ENCODE data around the gene CYP2W1. TPM values are rescaled to one million over a fixed set of nuclear protein-coding genes. Genes with fewer than 3 reads are reported as not detected.

CYP2W1 gene
- total and polyA plus RNA-seq, 4 experiments from 2014 or later: not detected

GRCh38 chr7:985127-985416 is 2.1 kb downstream of the CYP2W1 start:
- Histone ChIP-seq H3K4me1 (ENCODE audit: insufficient read depth, low read length) (no peaks in the 10 kb centered on the region), H3K27me3 (ENCODE audit: insufficient read depth, low read length) (no peaks in the 10 kb centered on the region), H3K36me3 (ENCODE audit: insufficient read depth, low read length) (no peaks in the 10 kb centered on the region), H3K27ac (ENCODE audit: low read depth, low read length) (no peak overlapping the region), H3K9me3 (ENCODE audit: control insufficient read depth in 1 of 2, low read length in 2 of 2) (no peaks in the 10 kb centered on the region), H3K4me3 (ENCODE audit: low read length in 2 of 2) (no peak overlapping the region)
- peaks cover 0 to 3% (median 0%) of the 10 kb centered on the region in 4 donors for H3K4me1 Mint-ChIP-seq
- peaks cover 3 to 4% of the 10 kb centered on the region in 2 donors for H3K27me3 Mint-ChIP-seq
- ChIA-PET CTCF (ENCODE audit: partially characterized antibody) (interaction anchor here (1.1 to 1.5 kb wide), 2 partner anchors 9 to 81 kb away, joined by 3 to 4 read pairs; no protein-coding TSS in a partner anchor), POLR2A (ENCODE audit: partially characterized antibody) (interaction anchor here (1.2 kb wide), 1 partner anchor 10 kb away, joined by 3 read pairs; the partner anchor contains the start of gene COX19)
- no peak for DNase-seq
- no peaks in the 10 kb centered on the region for H3K9me3 Mint-ChIP-seq
- intact Hi-C loops (cut with micrococcal nuclease): no loop called here
- H3K36me3 Mint-ChIP-seq: no peaks in the 10 kb centered on the region
- no peak overlapping the region for H3K4me3 Mint-ChIP-seq
- no peak overlapping the region for H3K27ac Mint-ChIP-seq

GRCh38 chr7:985915-986741 is 3.1 kb downstream of the CYP2W1 start:
- Mint-ChIP-seq H3K4me3 (no peak overlapping the region), H3K4me1 (peaks cover 0 to 3% (median 0%) of the 10 kb centered on the region in 4 donors), H3K9me3 (no peaks in the 10 kb centered on the region), H3K36me3 (no peaks in the 10 kb centered on the region), H3K27me3 (peaks cover 3 to 4% of the 10 kb centered on the region in 2 donors), H3K27ac (no peak overlapping the region)
- Histone ChIP-seq H3K27me3 (ENCODE audit: insufficient read depth, low read length) (no peaks in the 10 kb centered on the region), H3K4me3 (ENCODE audit: low read length in 2 of 2) (no peak overlapping the region), H3K27ac (ENCODE audit: low read depth, low read length) (no peak overlapping the region), H3K36me3 (ENCODE audit: insufficient read depth, low read length) (no peaks in the 10 kb centered on the region), H3K9me3 (ENCODE audit: control insufficient read depth in 1 of 2, low read length in 2 of 2) (no peaks in the 10 kb centered on the region), H3K4me1 (ENCODE audit: insufficient read depth, low read length) (no peaks in the 10 kb centered on the region)
- intact Hi-C loops (cut with micrococcal nuclease): no loop called here
- POLR2A ChIA-PET (ENCODE audit: partially characterized antibody): interaction anchor here (1.1 to 1.2 kb wide), 2 partner anchors 11 kb away, joined by 3 to 5 read pairs; partner anchors contain the start of gene COX19
- no peak for DNase-seq
- CTCF ChIA-PET (ENCODE audit: partially characterized antibody): interaction anchor here (1.1 to 1.5 kb wide), 2 partner anchors 8 to 80 kb away, joined by 3 to 4 read pairs; no protein-coding TSS in a partner anchor

- ChIA-PET POLR2A (ENCODE audit: partially characterized antibody) (interaction anchor here (1.1 kb wide), 1 partner anchor 12 kb away, joined by 5 read pairs; the partner anchor contains the start of gene COX19), CTCF (ENCODE audit: partially characterized antibody) (interaction anchor here (1.5 kb wide), 1 partner anchor 9 kb away, joined by 5 read pairs; no protein-coding TSS in a partner anchor)
- Histone ChIP-seq H3K4me1 (ENCODE audit: insufficient read depth, low read length) (no peaks in the 10 kb centered on the region), H3K9me3 (ENCODE audit: control insufficient read depth in 1 of 2, low read length in 2 of 2) (no peaks in the 10 kb centered on the region), H3K36me3 (ENCODE audit: insufficient read depth, low read length) (no peaks in the 10 kb centered on the region), H3K27me3 (ENCODE audit: insufficient read depth, low read length) (no peaks in the 10 kb centered on the region), H3K4me3 (ENCODE audit: low read length in 2 of 2) (no peak overlapping the region), H3K27ac (ENCODE audit: low read depth, low read length) (no peak overlapping the region)
- Mint-ChIP-seq H3K36me3 (no peaks in the 10 kb centered on the region), H3K27ac (no peak overlapping the region), H3K4me3 (no peak overlapping the region), H3K27me3 (peaks cover 3 to 4% of the 10 kb centered on the region in 2 donors), H3K9me3 (no peaks in the 10 kb centered on the region), H3K4me1 (peaks cover 0 to 3% (median 0%) of the 10 kb centered on the region in 4 donors)
- intact Hi-C loops (cut with micrococcal nuclease): no loop called here
- no peak for DNase-seq
Measured at GRCh38 chr7:986766-987751, 4.1 kb downstream of the CYP2W1 start.

- H3K27ac ChIP-seq (ENCODE audit: low read depth, low read length): no peak overlapping the region
- H3K4me1 Mint-ChIP-seq: peaks cover under 1 to 3% (median under 1%) of the 10 kb centered on the region in 4 donors
- H3K27me3 Mint-ChIP-seq: peaks cover 3 to 4% of the 10 kb centered on the region in 2 donors
- H3K4me1 ChIP-seq (ENCODE audit: insufficient read depth, low read length): peaks cover 2% of the 10 kb centered on the region
- no peak for DNase-seq
- CTCF ChIA-PET (ENCODE audit: partially characterized antibody): interaction anchor here (1.5 kb wide), 1 partner anchor 10 kb away, joined by 5 read pairs; no protein-coding TSS in a partner anchor
- no peaks in the 10 kb centered on the region for H3K9me3 Mint-ChIP-seq
- no peak overlapping the region for H3K4me3 Mint-ChIP-seq
- no peaks in the 10 kb centered on the region for H3K9me3 ChIP-seq (ENCODE audit: control insufficient read depth in 1 of 2, low read length in 2 of 2)
- no peaks in the 10 kb centered on the region for H3K36me3 ChIP-seq (ENCODE audit: insufficient read depth, low read length)
- intact Hi-C loops (cut with micrococcal nuclease): no loop called here
- H3K27ac Mint-ChIP-seq: no peak overlapping the region
- H3K4me3 ChIP-seq (ENCODE audit: low read length in 2 of 2): no peak overlapping the region
- no peaks in the 10 kb centered on the region for H3K27me3 ChIP-seq (ENCODE audit: insufficient read depth, low read length)
- H3K36me3 Mint-ChIP-seq: no peaks in the 10 kb centered on the region
- POLR2A ChIA-PET (ENCODE audit: partially characterized antibody): interaction anchor here (1.1 kb wide), 1 partner anchor 13 kb away, joined by 6 read pairs; the partner anchor contains the start of gene COX19
Measured at GRCh38 chr7:987909-988308, 4.9 kb downstream of the CYP2W1 start.

- no peaks in the 10 kb centered on the region for H3K27me3 ChIP-seq (ENCODE audit: insufficient read depth, low read length)
- DNase-seq: no peak
- Mint-ChIP-seq H3K36me3 (no peaks in the 10 kb centered on the region), H3K4me1 (peaks cover 3 to 6% (median 3%) of the 10 kb centered on the region in 4 donors), H3K9me3 (no peaks in the 10 kb centered on the region), H3K4me3 (no peak overlapping the region), H3K27me3 (peaks cover 3 to 4% of the 10 kb centered on the region in 2 donors), H3K27ac (no peak overlapping the region)
- no peak overlapping the region for H3K4me3 ChIP-seq (ENCODE audit: low read length in 2 of 2)
- H3K4me1 ChIP-seq (ENCODE audit: insufficient read depth, low read length): peaks cover 4% of the 10 kb centered on the region
- intact Hi-C loops (cut with micrococcal nuclease): no loop called here
- ChIA-PET POLR2A (ENCODE audit: partially characterized antibody) (interaction anchor here (1.1 kb wide), 1 partner anchor 13 kb away, joined by 6 read pairs; the partner anchor contains the start of gene COX19), CTCF (ENCODE audit: partially characterized antibody) (interaction anchor here (1.5 kb wide), 1 partner anchor 10 kb away, joined by 5 read pairs; no protein-coding TSS in a partner anchor)
- no peak overlapping the region for H3K27ac ChIP-seq (ENCODE audit: low read depth, low read length)
- H3K36me3 ChIP-seq (ENCODE audit: insufficient read depth, low read length): no peaks in the 10 kb centered on the region
- no peaks in the 10 kb centered on the region for H3K9me3 ChIP-seq (ENCODE audit: control insufficient read depth in 1 of 2, low read length in 2 of 2)
Measured at GRCh38 chr7:988426-988911, 5.5 kb downstream of the CYP2W1 start.

GRCh38 chr7:988963-989529 is 6.1 kb downstream of the CYP2W1 start:
- CTCF ChIA-PET (ENCODE audit: partially characterized antibody): interaction anchor here (1.5 kb wide), 1 partner anchor 11 kb away, joined by 5 read pairs; no protein-coding TSS in a partner anchor

More at GRCh38 chr7:988963-989529, 6.1 kb downstream of the CYP2W1 start:
- POLR2A ChIA-PET (ENCODE audit: partially characterized antibody): interaction anchor here (1.1 kb wide), 1 partner anchor 14 kb away, joined by 6 read pairs; the partner anchor contains the start of gene COX19
- Histone ChIP-seq H3K9me3 (ENCODE audit: control insufficient read depth in 1 of 2, low read length in 2 of 2) (no peaks in the 10 kb centered on the region), H3K4me1 (ENCODE audit: insufficient read depth, low read length) (peaks cover 4% of the 10 kb centered on the region), H3K27me3 (ENCODE audit: insufficient read depth, low read length) (no peaks in the 10 kb centered on the region), H3K36me3 (ENCODE audit: insufficient read depth, low read length) (no peaks in the 10 kb centered on the region), H3K4me3 (ENCODE audit: low read length in 2 of 2) (no peak overlapping the region), H3K27ac (ENCODE audit: low read depth, low read length) (no peak overlapping the region)
- Mint-ChIP-seq H3K27ac (no peak overlapping the region), H3K36me3 (no peaks in the 10 kb centered on the region), H3K27me3 (peaks cover 3 to 4% of the 10 kb centered on the region in 2 donors), H3K4me3 (no peak overlapping the region), H3K9me3 (peaks cover 0 to under 1% (median 0%) of the 10 kb centered on the region in 8 donors), H3K4me1 (peaks cover 3 to 6% (median 3%) of the 10 kb centered on the region in 4 donors)
- no peak for DNase-seq
- intact Hi-C loops (cut with micrococcal nuclease): no loop called here

All from CD4-positive, alpha-beta memory T cell (primary cell).